Hepatocyte (in vitro differentiated cells): ENCODE results near the gene PROZ.

Source experiments
- EZH2phosphoT487 ChIP-seq: fragments of 200-600 bp; sonication (generic); IDR thresholded peaks from one replicate; pipeline ENCODE4 v1.6.1; 2018; ENCODE audit warnings: antibody characterized with exemption, mild to moderate bottlenecking, low read depth, moderate library complexity; ENCODE audit not compliant: unreplicated experiment, severe bottlenecking
- TF ChIP-seq, protein P1 (sequence below): fragments of 200-600 bp; sonication (generic); IDR thresholded peaks from 2 replicates; pipeline ENCODE4 v1.5.1; 2016; ENCODE audit warnings: antibody characterized with exemption, mild to moderate bottlenecking; ENCODE audit not compliant: poor library complexity

GRCh38 chr13:113204378-113204734 is 45.9 kb downstream of the PROZ start:
- TF ChIP-seq, protein P1, sequence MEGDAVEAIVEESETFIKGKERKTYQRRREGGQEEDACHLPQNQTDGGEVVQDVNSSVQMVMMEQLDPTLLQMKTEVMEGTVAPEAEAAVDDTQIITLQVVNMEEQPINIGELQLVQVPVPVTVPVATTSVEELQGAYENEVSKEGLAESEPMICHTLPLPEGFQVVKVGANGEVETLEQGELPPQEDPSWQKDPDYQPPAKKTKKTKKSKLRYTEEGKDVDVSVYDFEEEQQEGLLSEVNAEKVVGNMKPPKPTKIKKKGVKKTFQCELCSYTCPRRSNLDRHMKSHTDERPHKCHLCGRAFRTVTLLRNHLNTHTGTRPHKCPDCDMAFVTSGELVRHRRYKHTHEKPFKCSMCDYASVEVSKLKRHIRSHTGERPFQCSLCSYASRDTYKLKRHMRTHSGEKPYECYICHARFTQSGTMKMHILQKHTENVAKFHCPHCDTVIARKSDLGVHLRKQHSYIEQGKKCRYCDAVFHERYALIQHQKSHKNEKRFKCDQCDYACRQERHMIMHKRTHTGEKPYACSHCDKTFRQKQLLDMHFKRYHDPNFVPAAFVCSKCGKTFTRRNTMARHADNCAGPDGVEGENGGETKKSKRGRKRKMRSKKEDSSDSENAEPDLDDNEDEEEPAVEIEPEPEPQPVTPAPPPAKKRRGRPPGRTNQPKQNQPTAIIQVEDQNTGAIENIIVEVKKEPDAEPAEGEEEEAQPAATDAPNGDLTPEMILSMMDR: no peak
- TF ChIP-seq EZH2phosphoT487: no peak
